GM21825 (cell line): ENCODE data around the gene SDR9C7.
"Not testable (repeated sequence)": the region's sequence is repeated elsewhere in the genome, so short reads cannot be mapped to it uniquely, and the experiment has no call there.

ENCODE experiments used
- ATAC-seq: cut with Tn5 transposase; IDR thresholded peaks from one replicate; pipeline ENCODE4 v1.9.1; 2021; ENCODE audit warnings: mild to moderate bottlenecking, moderate library complexity; ENCODE audit not compliant: unreplicated experiment

The SDR9C7 gene

GRCh38 chr12:56879240-56880124 is 54.7 kb downstream of the SDR9C7 start:
- ATAC-seq, result not testable (repeated sequence)

- no peak for ATAC-seq
Measured at GRCh38 chr12:56878010-56878339, 56.2 kb downstream of the SDR9C7 start.

GRCh38 chr12:56877195-56878009 is 56.8 kb downstream of the SDR9C7 start:
- ATAC-seq, result no peak

GRCh38 chr12:56874821-56875220 is 59.4 kb downstream of the SDR9C7 start:
- no peak for ATAC-seq

DNA sequence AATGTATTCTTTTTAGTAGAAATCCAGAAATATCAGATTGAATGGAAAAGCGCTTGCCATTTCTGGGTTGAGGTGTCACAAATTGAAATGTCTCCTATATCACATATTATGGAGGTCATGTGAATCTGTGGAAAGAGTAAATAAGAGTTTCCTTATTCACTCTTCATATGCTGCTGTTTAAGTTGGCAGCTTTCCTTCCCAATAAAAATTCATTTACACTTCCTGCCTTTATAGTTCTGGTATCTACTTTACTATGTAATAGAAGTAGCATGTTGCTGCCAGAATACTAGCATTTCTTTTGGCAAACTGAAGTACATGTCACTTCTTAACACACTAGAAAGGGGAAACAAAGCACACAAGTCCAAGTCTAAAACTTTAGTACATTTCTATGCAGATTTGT is 60.8 kb downstream of the SDR9C7 start:
- ATAC-seq, result no peak
